Naive B cell (primary cell): ENCODE results near the gene CYBC1. TPM values are rescaled to one million over a fixed set of nuclear protein-coding genes. Genes with fewer than 3 reads are reported as not detected.

Source experiments
- ATAC-seq, 2 donors: fragments of 150-1000 bp; cut with Tn5 transposase; 2 replicates each; pipeline ENCODE4 v1.10.0; 2021; ENCODE audit warnings: low read depth in 2 of 2, mild to moderate bottlenecking in 2 of 2, moderate library complexity in 2 of 2
- DNase-seq: peaks from one replicate; pipeline ENCODE4 v3.0.0; 2022
- H3K27ac Mint-ChIP-seq, 6 donors: one replicate each; pipeline ENCODE4 v1.8.0; 2020 to 2022; ENCODE audit warnings: mild to moderate bottlenecking in 6 of 6, mixed read lengths in 6 of 6, moderate library complexity in 5 of 6, inconsistent platforms in 2 of 6
- H3K27me3 Mint-ChIP-seq, 3 donors: one replicate each; pipeline ENCODE4 v1.8.0; 2021 to 2022; ENCODE audit warnings: mixed read lengths in 3 of 3, mild to moderate bottlenecking in 1 of 3
- H3K36me3 Mint-ChIP-seq, 2 donors: one replicate each; pipeline ENCODE4 v1.8.0; 2020 to 2022; ENCODE audit warnings: mixed read lengths in 2 of 2, inconsistent platforms in 1 of 2, mild to moderate bottlenecking in 1 of 2
- H3K4me1 Mint-ChIP-seq, 3 donors: one replicate each; pipeline ENCODE4 v1.8.0; 2020 to 2022; ENCODE audit warnings: mixed read lengths in 3 of 3, inconsistent platforms in 1 of 3, mild to moderate bottlenecking in 1 of 3, moderate library complexity in 1 of 3
- H3K4me3 Mint-ChIP-seq, 8 donors: one replicate each; pipeline ENCODE4 v1.8.0; 2020 to 2022; ENCODE audit warnings: mild to moderate bottlenecking in 8 of 8, mixed read lengths in 8 of 8, moderate library complexity in 8 of 8, inconsistent platforms in 2 of 8
- H3K9me3 Mint-ChIP-seq, 7 donors: one replicate each; pipeline ENCODE4 v1.8.0; 2020 to 2022; ENCODE audit warnings: mixed read lengths in 7 of 7, mild to moderate bottlenecking in 5 of 7, inconsistent platforms in 2 of 7, moderate library complexity in 1 of 7
- polyA plus RNA-seq, 6 donors: library from polyadenylated mRNA; unstranded; fragments of 300-500 nt; fragmentation: Illumina TruSeq; gene quantifications; one replicate each; pipeline ENCODE4 v1.2.3, GENCODE V29; 2021; ENCODE audit warnings: low read depth in 6 of 6

The CYBC1 gene
- polyA plus RNA-seq, 6 donors from 2014 or later, result 274 to 340 (median 303) TPM

GRCh38 chr17:82441691-82442487 is 8.7 kb downstream of the CYBC1 start:
- no peaks in the 10 kb centered on the region for H3K27me3 Mint-ChIP-seq
- peak; percentile 39 to 45 for ATAC-seq
- peaks cover 12 to 43% (median 20%) of the 10 kb centered on the region in 3 donors for H3K4me1 Mint-ChIP-seq
- H3K36me3 Mint-ChIP-seq, result peaks cover 0 to 5% of the 10 kb centered on the region in 2 donors
- H3K4me3 Mint-ChIP-seq, result peak overlapping the region in 1 of 8 donors; percentile 31
- DNase-seq, result no peak
- no peaks in the 10 kb centered on the region for H3K9me3 Mint-ChIP-seq
- H3K27ac Mint-ChIP-seq, result peak overlapping the region in 4 of 6 donors; percentile 33 to 92 (median 86)

DNA sequence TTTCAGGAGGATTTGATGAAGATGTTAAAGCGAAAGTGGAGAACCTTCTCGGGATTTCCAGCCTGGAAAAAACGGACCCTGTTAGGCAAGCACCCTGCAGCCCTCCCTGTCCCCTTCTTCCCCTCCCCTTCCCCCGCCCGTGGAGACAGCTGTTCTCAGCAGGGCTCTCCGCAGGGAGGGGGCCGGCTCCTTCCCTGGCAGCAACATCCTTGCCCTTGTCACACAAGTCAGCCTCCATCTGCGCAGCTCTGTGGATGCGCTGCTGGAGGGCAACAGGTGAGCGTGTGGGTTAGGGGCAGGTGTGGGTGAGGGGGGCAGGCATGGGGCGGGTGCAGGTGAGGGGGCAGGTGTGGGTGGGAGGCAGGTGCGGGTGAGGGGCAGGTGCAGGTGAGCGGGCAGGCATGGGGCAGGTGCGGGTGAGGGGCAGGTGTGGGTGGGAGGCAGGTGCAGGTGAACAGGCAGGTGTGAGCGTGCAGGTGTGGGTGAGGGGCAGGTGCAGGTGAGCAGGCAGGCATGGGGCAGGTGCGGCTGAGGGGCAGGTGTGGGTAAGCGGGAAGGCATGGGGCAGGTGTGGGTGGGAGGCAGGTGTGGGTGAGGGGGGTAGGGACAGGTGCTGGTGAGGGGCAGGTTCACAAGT is 9.4 kb downstream of the CYBC1 start:
- DNase-seq (no peak), ATAC-seq (peak; percentile 12 to 19)
- H3K9me3 Mint-ChIP-seq, result no peaks in the 10 kb centered on the region
- peaks cover 12 to 36% (median 17%) of the 10 kb centered on the region in 3 donors for H3K4me1 Mint-ChIP-seq
- no peaks in the 10 kb centered on the region for H3K27me3 Mint-ChIP-seq
- peak overlapping the region in 6 of 8 donors; percentile 32 to 82 (median 73) for H3K4me3 Mint-ChIP-seq
- peak overlapping the region in 4 of 6 donors; percentile 33 to 96 (median 94) for H3K27ac Mint-ChIP-seq
- peaks cover 0 to 5% of the 10 kb centered on the region in 2 donors for H3K36me3 Mint-ChIP-seq

DNA sequence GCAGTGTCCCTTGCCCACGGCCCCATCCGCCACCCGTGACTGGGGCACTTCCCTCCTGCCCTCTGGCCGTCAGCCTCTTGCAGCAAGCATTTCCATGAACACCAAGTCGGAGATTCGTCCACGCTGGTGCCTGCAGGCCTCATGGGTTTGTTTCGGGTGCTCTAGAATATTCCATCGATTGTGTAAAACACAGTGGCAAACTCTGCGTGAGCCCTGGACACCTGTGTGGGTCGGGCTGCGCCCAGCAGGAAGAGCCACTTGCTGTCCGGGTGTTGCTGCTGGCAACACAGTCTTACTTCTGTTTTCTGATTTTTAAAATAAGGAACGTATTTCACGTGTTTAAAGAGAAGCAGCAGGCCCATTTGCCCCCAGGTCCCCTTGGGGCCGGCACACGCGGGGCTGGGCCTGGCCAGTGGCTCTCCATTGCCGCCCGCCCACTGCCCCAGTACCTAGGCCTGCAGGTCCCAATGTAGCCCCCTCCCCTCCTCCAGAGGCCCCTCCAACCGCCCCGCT is 10.0 kb downstream of the CYBC1 start:
- H3K4me3 Mint-ChIP-seq, result peak overlapping the region; percentile 41 to 82 (median 73)
- peaks cover 0 to 5% of the 10 kb centered on the region in 2 donors for H3K36me3 Mint-ChIP-seq
- peak; percentile 58 to 60 for ATAC-seq
- peak; percentile 31 for DNase-seq
- H3K27ac Mint-ChIP-seq, result peak overlapping the region in 5 of 6 donors; percentile 91 to 96 (median 94)
- no peaks in the 10 kb centered on the region for H3K27me3 Mint-ChIP-seq
- H3K4me1 Mint-ChIP-seq, result peaks cover 12 to 30% (median 17%) of the 10 kb centered on the region in 3 donors
- H3K9me3 Mint-ChIP-seq, result no peaks in the 10 kb centered on the region

DNA sequence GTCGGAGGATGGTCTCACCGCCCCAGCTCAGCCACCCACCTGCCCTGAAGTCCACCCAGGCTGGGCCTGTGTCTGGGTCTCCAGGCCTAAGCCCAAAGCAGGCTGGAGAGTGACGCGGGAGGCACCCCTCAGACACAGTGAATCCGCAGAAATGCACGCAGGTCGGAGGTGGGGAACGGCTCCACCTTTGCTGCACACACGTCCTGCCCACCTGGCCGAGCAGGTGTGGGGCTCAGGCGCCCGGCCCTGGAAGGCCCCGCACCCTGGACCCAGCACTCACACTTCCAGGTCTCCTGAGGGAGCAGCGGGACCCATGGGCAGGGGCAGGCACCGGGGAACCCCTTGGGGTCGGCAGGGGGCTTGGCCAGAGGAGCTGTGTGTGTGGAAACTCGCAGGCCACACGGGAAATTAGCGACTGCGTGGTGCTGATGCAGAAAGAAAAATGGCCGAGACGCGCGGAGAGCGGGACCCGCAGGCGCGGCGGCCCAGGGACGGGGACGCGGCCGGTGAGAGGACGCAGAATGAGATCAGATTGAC is 10.7 kb downstream of the CYBC1 start:
- H3K4me3 Mint-ChIP-seq, result peak overlapping the region in 5 of 8 donors; percentile 41 to 80 (median 72)
- H3K27me3 Mint-ChIP-seq, result no peaks in the 10 kb centered on the region
- H3K27ac Mint-ChIP-seq, result peak overlapping the region in 4 of 6 donors; percentile 44 to 96 (median 92)
- DNase-seq, result no peak
- ATAC-seq, result no peak
- H3K36me3 Mint-ChIP-seq, result peaks cover 0 to 5% of the 10 kb centered on the region in 2 donors
- H3K9me3 Mint-ChIP-seq, result no peaks in the 10 kb centered on the region
- H3K4me1 Mint-ChIP-seq, result peaks cover 12 to 35% (median 21%) of the 10 kb centered on the region in 3 donors

DNA sequence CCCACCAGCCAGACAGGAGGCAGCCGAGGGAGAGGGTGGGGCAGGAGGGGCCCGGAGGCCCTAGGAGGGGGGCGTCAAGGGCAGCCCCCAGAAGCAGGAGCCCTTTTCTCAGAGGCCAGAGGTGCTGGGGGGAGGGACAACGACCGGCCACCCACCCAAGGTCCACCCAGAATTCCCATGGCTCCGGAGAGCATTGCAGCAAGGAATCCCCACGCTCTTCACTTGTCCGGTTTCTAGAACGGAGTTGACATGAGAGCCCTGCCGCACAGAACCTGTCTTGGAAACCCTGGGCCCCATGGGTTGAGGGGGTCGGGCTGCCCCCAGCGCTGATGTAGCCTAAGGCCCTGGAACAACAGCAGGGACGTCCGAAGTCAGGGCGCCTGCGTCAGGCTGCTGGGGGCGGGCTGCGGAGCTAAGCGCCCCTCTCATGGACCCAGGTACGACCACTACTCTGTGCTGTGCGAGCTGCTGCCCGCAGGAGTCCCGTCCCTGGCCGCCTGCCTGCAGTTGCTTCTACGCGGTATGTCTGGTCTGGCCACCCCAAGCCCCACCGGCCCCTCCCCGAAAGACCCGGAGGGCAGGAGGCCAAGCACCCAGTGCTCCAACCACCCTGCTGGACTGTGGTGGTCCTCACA is 11.2 kb downstream of the CYBC1 start:
- H3K9me3 Mint-ChIP-seq, result no peaks in the 10 kb centered on the region
- H3K36me3 Mint-ChIP-seq, result peaks cover 0 to 5% of the 10 kb centered on the region in 2 donors
- H3K27ac Mint-ChIP-seq, result peak overlapping the region in 3 of 6 donors; percentile 24 to 51 (median 44)
- no peak overlapping the region for H3K4me3 Mint-ChIP-seq
- DNase-seq (no peak), ATAC-seq (no peak)
- H3K27me3 Mint-ChIP-seq, result no peaks in the 10 kb centered on the region
- peaks cover 12 to 40% (median 27%) of the 10 kb centered on the region in 3 donors for H3K4me1 Mint-ChIP-seq

DNA sequence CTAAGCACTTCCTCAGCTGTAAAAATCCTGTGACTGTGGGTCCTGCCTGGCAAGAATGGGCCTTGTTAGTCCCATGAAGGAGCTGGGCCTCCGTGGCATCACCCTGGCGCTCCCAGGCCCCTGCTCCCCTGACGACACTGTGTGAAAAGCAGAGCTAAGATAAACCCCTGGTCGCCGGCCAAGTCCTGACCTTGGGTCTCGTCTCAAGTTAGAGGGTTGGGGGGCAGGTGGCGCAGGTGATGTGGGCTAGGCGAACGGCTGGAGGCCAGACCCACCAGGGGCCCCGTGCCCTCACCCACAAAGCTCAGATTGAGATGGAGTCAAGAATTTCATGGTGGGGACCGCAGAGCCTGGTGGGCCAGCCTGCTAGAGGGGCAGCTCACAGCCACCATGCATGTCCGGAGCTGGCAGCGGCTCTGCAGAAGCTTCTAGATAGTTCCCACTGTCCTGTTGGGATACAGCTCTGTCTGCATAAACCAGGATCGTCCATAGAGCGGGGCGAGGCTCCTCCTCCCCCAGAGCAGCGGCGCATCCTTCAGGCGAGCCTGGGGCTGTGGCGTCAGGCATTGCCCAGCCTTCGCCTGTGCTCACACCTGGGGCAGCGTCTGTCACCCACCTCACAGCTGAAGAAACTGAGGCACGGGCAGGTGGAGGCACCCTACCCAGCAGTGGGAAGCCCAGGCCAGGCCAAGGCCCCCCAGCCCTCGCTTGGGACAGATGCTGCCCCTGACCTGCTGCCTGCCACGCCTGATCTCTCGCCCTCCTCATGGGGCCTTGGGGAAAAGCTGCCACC is 12.0 kb downstream of the CYBC1 start:
- no peak for DNase-seq
- H3K27ac Mint-ChIP-seq, result peak overlapping the region in 2 of 6 donors; percentile 51 to 54
- no peaks in the 10 kb centered on the region for H3K27me3 Mint-ChIP-seq
- peaks cover 0 to 5% of the 10 kb centered on the region in 2 donors for H3K36me3 Mint-ChIP-seq
- H3K4me1 Mint-ChIP-seq, result peaks cover 15 to 47% (median 32%) of the 10 kb centered on the region in 3 donors
- H3K4me3 Mint-ChIP-seq, result no peak overlapping the region
- no peaks in the 10 kb centered on the region for H3K9me3 Mint-ChIP-seq
- ATAC-seq, result no peak

DNA sequence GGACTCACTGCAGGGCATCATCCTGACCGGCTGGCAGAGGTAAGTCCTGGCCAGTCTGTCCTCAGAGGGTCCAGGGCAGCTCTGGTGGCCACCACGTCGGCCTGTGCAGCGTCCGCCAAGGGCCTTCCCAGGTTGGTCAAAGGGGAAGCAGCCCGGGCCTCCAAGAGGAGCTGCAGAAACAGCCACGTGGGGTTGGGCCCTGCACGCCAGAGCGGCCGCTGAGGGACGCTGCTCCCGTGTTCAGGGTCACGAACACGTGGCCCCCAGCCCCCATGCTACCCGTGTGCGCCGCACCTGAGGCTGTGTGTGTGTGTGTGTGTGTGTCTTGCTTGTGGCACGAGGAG is 13.3 kb downstream of the CYBC1 start:
- DNase-seq (no peak), ATAC-seq (no peak)
- no peak overlapping the region for H3K4me3 Mint-ChIP-seq
- no peaks in the 10 kb centered on the region for H3K36me3 Mint-ChIP-seq
- no peaks in the 10 kb centered on the region for H3K27me3 Mint-ChIP-seq
- H3K4me1 Mint-ChIP-seq, result peaks cover 15 to 46% (median 32%) of the 10 kb centered on the region in 3 donors
- H3K27ac Mint-ChIP-seq, result no peak overlapping the region
- no peaks in the 10 kb centered on the region for H3K9me3 Mint-ChIP-seq

DNA sequence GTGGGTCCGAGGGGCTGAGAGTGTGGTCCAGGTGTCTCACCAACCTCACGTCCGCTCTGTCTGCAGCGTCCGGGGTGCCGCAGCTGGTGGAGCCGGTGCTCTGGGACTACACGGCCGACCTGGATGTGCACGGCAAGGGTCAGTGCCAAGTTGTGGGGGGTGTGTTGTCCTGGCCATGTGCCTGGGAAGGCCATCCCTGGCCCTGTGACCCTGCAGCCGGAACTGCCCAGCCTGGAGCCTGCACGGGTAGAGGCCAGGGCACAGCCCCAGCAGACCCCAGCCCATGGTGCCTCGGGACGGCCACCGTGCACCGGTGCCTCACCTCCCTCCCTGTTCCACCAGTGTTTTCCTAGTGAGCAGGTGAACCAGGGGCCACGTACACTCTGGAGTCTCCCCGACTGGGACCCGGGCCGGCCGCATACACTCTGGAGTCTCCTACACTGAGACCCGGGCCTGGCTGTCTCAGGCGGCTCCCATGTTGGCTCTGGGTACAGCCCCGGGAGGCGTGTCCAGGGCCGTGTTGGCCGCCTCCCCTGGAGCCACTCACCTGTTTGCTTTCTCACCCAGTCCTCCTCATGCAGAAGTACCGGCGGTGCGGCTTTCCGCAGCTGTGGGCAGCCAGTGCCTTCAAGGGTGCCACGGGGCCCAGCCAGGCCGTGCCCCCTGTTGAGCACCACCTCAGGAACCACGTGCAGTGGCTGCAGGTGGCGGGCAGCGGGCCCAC is 13.8 kb downstream of the CYBC1 start:
- Mint-ChIP-seq H3K4me1 (peaks cover 14 to 43% (median 32%) of the 10 kb centered on the region in 3 donors), H3K4me3 (no peak overlapping the region), H3K27me3 (no peaks in the 10 kb centered on the region), H3K27ac (no peak overlapping the region), H3K9me3 (no peaks in the 10 kb centered on the region), H3K36me3 (no peaks in the 10 kb centered on the region)
- no peak for DNase-seq
- ATAC-seq, result no peak

DNA sequence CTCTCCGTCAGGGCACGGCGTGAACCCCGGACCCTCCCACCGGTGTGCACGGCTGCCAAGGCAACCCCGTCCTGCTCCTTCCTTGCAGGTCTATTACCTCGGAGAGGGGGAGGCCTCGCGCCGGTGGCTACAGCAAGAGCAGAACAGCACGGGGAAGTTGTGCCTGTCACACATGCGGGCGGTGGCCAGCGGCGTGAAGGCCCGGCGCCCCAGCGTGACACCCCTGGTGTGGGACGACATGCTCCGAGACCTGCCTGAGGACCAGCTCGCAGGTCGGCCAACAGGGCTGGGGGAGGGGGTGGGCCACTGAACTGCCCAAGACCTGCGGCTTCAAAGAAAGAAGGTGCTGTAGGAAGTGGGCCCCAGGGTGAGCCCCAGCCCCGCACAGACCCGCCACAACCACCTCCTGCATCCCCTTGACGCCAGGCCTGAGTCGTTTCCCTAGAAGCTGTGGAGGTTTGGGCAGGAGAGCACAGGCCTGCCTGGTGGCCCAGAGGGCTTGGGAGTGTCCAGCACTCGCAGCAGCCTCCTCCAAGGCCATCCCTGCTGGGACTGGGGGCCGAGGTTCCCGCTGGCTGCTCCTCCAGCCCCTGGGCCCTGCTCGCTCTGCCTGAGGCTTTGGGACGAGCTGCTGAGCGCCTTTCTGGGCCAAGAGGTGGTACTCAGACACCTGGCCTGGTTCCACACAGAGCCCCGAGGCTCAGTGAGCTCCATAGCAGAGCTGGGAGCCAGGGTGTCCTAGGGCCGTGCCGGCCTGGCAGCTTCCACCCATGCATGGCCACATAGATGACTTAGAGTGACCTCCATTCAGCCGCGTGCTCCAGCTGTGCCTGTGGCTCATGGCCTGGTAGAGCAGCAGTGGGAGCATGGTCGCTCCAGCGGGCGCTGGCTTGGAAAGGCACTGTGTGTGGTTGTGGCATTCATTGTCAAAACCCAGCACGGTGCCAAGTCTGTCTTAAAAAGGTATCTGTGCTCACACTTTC is 14.7 kb downstream of the CYBC1 start:
- Mint-ChIP-seq H3K4me1 (peaks cover 10 to 36% (median 32%) of the 10 kb centered on the region in 3 donors), H3K27me3 (no peaks in the 10 kb centered on the region), H3K27ac (peak overlapping the region in 3 of 6 donors; percentile 57 to 91 (median 85)), H3K4me3 (no peak overlapping the region), H3K9me3 (no peaks in the 10 kb centered on the region), H3K36me3 (no peaks in the 10 kb centered on the region)
- no peak for ATAC-seq
- no peak for DNase-seq

DNA sequence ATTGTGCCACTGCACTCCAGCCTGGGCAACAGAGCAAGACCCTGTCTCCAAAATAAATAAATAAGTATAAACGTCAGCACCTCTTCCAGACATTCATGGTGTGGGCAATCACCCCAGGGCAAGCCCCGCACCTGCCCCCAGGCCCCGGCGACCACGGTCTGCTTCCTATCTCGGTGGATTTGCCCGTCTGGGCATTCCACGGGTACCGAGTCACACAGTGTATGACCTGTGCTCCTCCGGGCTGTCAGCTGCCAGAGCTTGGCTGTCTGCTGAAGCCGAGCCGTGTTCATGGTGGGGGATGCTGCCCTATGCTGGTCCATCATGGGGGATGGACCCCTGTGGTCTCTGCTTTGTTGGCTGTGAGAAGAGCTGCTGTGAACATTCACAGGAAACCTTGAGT is 15.4 kb downstream of the CYBC1 start:
- Mint-ChIP-seq H3K4me3 (peak overlapping the region in 5 of 8 donors; percentile 42 to 71 (median 54)), H3K4me1 (peaks cover 5 to 36% (median 28%) of the 10 kb centered on the region in 3 donors), H3K27me3 (no peaks in the 10 kb centered on the region), H3K36me3 (peaks cover 1 to 3% of the 10 kb centered on the region in 2 donors), H3K9me3 (no peaks in the 10 kb centered on the region), H3K27ac (peak overlapping the region in 3 of 6 donors; percentile 85 to 91 (median 89))
- ATAC-seq, result no peak
- no peak for DNase-seq

DNA sequence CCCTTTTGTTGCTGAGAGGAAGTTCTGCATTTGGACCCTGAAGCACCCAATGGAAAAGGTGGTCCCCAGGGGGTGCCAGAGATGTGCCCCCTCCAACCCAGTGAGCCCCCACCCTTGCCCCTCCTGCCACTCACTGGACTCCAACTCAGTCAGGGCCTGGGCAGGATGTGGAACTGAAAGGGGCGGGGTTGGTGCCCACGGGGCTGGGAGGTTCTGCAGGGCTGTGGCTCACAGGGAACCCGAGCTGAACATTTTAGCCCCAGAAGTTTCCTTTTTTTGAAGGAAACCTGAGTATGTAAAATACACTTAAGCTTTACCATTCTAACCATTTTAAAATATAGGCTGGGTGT is 16.4 kb downstream of the CYBC1 start:
- DNase-seq (peak; percentile 62), ATAC-seq (peak; percentile 87 to 93)
- peaks cover 0 to 1% (median 0%) of the 10 kb centered on the region in 7 donors for H3K9me3 Mint-ChIP-seq
- peak overlapping the region in 5 of 6 donors; percentile 49 to 91 (median 85) for H3K27ac Mint-ChIP-seq
- peaks cover 9 to 12% of the 10 kb centered on the region in 2 donors for H3K36me3 Mint-ChIP-seq
- H3K4me1 Mint-ChIP-seq, result peaks cover 14 to 44% (median 37%) of the 10 kb centered on the region in 3 donors
- no peaks in the 10 kb centered on the region for H3K27me3 Mint-ChIP-seq
- peak overlapping the region in 7 of 8 donors; percentile 10 to 71 (median 46) for H3K4me3 Mint-ChIP-seq
